Fibroblast of peridontal ligament (primary cell): ENCODE measurements around the gene ADAM19.
A peak's percentile ranks its signal among the peaks of the same experiment; 100 is the strongest.

Experiments
- DNase-seq: peaks from one replicate; pipeline ENCODE4 v3.0.0-alpha.2; 2010; ENCODE audit errors: extremely low read depth

ADAM19 gene

GRCh38 chr5:157575381-157576020 lies at the start of gene ADAM19:
ADAM19 (minus strand) TSS chr5:157575775; CDS start chr5:157575696, 79 bp downstream.
- peak; percentile 23 for DNase-seq

DNA sequence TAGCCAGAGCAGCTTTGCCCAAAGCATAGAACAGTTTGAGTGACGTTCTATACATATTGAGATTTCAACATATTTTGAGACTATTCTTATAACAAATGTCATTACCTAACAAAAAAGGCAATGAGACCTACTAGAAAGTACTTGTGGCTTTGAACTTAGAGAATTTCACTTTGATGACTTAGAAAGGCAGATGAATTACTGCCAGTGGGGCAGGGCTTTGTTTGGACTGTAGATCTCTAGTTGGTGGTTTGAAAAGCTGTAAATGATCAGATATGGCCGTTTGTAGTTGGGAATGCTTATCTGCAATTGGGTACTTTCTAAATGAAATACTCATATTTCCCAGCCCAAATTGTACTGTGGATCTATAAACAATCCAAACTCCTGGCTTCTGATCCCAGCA lies 48.6 kb upstream of the ADAM19 start:
- DNase-seq = no peak

DNA sequence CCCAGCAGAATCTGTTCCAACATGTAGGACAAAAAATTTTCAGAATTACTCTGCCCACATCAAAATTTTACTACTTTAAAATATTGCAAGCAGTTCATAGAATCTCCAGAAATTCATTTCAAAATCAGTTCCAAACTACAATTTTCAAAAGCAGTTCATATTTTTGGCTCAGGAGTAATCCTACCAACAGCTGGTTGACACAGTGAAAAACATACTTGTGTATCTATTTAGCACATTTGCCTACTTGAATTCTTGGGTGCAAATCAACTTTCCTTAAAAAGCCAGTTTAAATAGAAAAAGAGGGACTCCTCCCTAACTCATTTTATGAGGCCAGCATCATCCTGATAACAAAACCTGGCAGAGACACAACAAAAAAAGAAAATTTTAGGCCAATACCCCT lies 45.2 kb upstream of the ADAM19 start:
- no peak for DNase-seq

DNA sequence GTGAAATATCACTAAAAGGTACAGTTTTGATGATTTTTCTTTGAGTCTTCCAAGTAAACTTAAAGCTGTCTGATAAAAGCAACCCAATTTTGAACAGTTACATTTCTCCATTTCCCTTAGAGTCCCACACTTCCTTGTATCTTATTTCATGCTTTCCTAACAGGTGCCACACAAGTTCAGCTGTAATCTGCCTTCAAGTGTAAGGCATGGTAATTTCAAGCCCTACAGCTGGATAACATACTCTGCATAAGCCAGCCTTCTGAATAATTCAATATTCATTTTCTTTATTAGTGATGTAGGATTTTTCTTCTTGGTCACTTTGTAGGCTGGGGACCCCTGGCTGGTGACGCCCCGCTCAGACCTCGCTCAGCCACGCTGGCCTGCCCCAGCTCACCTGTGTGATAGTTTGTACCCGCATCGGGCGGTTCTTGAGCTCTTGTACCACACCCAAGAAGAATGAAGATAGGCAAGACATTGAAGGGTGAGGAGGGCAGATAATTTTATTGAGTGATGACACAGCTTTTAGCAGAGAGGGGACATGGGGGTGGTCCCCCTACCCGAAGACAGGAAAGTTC lies 42.7 kb upstream of the ADAM19 start:
- DNase-seq = no peak

- DNase-seq = no peak
Measured at GRCh38 chr5:157616785-157617184, 41.2 kb upstream of the ADAM19 start.

- no peak for DNase-seq
Measured at GRCh38 chr5:157613385-157614245, 38.0 kb upstream of the ADAM19 start.

DNA sequence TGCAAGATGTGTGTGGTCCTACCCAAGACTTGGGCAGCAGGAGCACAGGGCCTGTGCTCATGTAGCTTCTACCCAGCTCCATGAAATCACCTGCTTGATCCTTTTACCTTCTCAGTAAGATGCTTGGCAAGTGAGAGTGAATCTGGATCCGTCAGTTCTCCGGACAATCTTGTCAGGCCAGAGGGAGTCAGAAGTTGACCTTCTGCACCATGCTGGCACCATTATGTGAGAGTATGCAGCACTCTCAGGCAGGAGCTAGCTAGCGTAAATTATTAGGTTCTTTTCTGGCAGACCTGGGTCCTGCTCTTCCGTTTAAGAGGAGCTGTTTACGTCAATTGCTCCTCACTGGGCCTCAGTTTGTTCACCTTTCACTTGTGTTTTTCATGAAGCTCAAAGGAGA lies 37.0 kb upstream of the ADAM19 start:
- DNase-seq = no peak

- no peak for DNase-seq
Measured at GRCh38 chr5:157611571-157612476, 36.2 kb upstream of the ADAM19 start.

GRCh38 chr5:157610990-157611389 lies 35.4 kb upstream of the ADAM19 start:
- no peak for DNase-seq

DNA sequence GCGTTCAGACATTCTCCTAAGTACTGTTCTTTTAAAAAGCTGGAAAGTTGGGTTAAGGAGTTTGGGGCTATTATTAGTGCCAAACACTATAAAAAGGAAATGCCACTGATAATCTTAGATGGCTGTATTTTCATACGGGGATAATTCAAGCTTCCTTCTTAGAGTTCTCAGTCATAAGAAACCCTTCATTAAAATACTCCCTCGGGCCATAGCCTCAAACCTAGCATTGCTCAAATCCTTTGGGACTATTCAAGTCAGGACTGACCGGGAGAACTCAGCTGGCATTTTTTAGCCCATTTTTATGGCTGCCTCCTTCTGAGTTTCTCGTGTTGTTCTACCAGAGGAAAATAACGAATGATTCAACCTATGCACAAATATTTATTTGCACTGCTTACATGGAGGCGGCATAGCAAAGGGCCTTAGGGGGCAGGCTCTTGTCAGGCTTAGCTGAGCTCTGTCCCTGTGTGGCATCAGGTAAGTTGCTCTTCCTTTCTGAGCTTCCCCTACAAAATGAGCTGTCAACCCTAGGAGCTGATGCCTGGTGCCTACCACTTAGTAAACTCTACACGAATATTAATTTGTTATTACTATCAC lies 33.5 kb upstream of the ADAM19 start:
- DNase-seq = no peak

DNA sequence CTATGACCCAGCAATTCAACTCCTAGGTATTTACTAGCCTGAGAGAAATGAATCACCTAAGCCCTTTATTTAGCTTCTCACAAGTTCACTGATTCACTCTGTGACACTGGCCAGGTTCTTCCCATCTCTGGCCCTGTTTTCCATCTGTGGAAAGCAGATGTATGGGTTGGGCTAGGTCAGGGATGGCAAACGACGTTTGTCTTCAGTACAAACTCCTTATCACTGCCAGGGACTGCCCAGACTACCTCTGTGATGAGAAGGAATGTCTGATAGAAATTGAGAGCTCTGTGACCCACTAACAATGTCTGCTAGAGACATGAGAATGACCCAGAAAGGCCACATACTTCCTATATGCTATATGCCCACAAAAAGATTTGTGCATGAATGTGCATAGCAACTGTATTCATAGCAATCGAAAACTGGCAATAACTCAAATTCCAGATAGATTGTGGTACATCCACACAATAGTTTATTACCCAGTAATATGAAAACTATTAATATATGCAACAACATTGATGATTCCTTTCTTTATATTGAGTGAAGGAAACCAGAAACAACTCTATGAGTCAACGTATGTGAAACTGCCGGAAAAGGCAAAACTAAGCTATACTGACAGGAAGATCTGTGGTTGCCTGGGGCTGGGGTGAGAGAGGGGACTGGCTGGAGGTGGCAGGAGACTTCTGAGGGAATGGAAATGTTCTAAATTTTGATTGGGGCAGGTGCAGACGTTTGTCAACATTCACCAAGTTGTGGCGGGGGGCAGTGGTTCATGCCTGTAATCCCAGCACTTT lies 32.0 kb upstream of the ADAM19 start:
- no peak for DNase-seq

DNA sequence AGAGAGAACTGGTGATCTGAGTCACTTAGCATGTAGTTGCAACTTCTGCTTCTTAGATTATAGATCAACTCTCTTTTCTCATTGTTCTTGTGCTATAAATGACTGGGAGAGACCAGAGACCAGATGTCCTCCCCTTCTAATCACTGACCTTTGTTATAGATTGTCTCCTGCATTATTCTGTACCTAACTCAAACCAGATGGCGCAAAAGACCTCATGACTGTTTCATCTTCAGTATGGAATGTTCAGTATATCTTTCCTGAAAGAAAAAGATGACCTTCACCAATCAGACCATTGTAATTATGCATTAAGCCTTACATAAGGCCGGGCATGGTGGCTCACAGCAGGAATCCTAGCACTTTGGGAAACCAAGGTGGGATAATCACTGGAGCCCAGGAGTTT lies 30.5 kb upstream of the ADAM19 start:
- no peak for DNase-seq

DNA sequence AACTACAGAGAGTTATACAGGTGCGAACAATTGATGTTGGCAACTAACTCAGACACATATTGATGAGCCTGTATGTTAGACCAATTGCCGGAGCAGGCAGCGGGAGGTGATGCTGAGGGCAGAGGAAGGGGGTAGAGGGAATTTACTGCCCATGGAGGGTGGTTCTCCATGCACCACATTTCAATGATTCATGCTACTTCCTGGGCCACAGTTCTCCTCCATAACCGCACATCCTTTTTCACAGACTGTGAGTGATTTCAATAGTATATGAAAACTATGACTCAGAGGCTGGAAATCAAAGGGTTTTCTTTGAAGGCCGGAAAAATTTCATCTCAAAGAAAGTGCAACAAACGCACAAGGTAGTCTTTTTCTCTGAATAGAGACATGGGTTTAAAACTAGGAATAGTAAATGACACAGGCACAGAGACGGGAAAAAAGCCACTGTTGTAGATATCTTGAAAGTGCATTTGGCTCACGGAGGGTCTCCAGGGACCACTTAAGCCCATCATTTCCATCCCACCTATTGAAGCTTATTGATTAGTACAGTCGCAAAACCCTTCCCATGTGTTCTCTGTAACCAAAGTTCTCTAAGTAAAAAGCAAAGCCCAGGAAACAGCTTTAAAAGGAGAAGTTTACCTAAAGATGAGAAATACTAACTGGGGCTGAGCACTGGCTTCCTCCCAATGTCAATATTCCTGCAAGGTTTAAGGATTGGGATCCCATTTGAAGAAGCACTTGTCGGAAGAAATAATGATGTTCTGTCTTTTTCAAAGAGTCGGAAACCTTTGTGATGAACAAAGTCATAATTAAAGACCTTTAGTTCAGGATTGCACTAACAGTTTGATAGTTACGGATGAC lies 28.0 kb upstream of the ADAM19 start:
- DNase-seq = peak; percentile 81

GRCh38 chr5:157602505-157602904 lies 26.9 kb upstream of the ADAM19 start:
- DNase-seq = no peak

DNA sequence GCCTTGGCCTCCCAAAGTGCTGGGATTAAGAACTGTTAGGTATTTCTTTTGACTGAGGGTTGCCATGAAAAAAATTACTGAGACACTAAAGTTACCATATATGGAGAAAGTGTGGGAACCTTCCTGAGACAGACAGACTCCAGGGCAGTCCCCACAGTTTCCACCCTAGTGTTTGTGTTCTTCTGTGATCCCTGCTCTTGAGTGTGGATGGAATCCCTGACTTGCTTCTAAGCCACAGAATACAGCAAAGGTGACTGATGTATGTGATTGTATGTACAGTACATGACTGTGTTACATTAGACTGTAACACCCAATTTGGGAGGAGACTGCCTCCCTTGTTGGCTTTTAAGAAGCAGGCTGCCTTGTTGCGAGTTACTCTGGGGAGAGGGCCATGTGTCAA lies 24.7 kb upstream of the ADAM19 start:
- no peak for DNase-seq

DNA sequence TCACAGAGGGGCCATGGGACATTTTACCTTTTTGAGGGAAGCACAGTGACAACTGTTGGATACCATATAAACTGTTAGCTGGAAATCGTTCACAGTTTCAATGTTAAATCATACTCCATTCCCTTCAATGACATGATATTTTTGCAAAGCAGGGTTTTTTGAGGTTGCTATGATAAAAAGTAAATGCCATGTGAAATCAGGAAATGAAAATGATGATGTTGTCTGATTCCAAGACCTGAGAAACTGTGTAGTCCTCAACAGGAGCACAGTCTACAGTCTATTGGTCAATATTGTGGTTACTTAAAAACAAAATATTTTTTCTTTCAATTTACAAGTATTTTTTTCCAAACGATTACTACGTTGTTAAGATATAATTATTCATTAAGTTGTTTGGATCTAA lies 24.0 kb upstream of the ADAM19 start:
- no peak for DNase-seq

DNA sequence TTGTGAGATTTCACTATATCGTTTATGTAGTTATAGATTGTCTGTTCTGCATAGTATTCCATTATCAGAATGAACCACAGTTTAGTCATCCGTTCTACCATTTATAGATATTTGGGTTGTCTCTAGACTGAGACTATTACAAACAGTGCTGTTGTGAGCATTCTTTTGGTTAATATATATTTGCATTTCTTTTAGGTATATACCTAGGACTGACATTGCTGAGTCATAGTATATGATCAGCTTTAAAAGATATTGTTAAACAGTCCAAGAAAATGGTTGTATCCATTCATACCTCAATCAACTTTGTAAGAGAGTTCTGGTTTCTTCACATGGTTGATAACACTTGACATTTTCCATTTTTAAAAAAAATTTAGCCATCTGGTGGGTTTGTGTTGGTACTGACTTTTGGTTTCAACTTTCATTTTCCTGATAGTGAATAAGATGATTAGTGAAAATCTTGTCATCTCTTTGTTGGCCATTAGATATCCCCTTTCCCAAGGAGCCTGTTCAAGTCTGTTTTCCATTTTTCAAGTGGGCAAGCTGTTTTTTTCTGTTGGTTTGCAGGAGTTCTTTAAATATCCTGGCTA lies 22.9 kb upstream of the ADAM19 start:
- DNase-seq = no peak

GRCh38 chr5:157597277-157597676 lies 21.7 kb upstream of the ADAM19 start:
- no peak for DNase-seq

- DNase-seq = no peak
Measured at GRCh38 chr5:157596487-157596886, 20.9 kb upstream of the ADAM19 start.
